ENCODE data around the gene ZNF547. TPM values are rescaled to one million over a fixed set of nuclear protein-coding genes. Genes with fewer than 3 reads are reported as not detected.
"Not testable (repeated sequence)": the region's sequence is repeated elsewhere in the genome, so short reads cannot be mapped to it uniquely, and the experiment has no call there.

ZNF547 gene
- total RNA-seq, 1 donor from 2014 or later = 4.9 TPM

GRCh38 chr19:57374647-57375046 is 11.3 kb downstream of the ZNF547 start:
- not testable (repeated sequence) for DNase-seq

GRCh38 chr19:57376151-57376550 is 12.8 kb downstream of the ZNF547 start:
- DNase-seq = no peak

- no peak for DNase-seq
These were observed 14.3 kb downstream of the ZNF547 start for GRCh38 chr19:57377498-57378146.

GRCh38 chr19:57380923-57381322 is 17.6 kb downstream of the ZNF547 start:
- DNase-seq = no peak

- DNase-seq = no peak
These were observed 19.6 kb downstream of the ZNF547 start for GRCh38 chr19:57382806-57383488.

- no peak for DNase-seq
These were observed 25.9 kb downstream of the ZNF547 start for GRCh38 chr19:57389194-57389729.

- DNase-seq = peak; percentile 99
These were observed 26.6 kb downstream of the ZNF547 start, which contains the start of gene ZNF548 for GRCh38 chr19:57389730-57390598. ZNF548 (plus strand) TSS chr19:57389854; CDS start chr19:57390100, 246 bp downstream.

- DNase-seq = no peak
These were observed 32.4 kb downstream of the ZNF547 start for GRCh38 chr19:57395710-57396109.

- no peak for DNase-seq
These were observed 35.5 kb downstream of the ZNF547 start for GRCh38 chr19:57398868-57399267.

GRCh38 chr19:57403737-57404563 is 40.6 kb downstream of the ZNF547 start:
- no peak for DNase-seq

- DNase-seq = peak; percentile 67
These were observed 43.3 kb downstream of the ZNF547 start for GRCh38 chr19:57406516-57407123.

GRCh38 chr19:57410877-57411671 is 47.7 kb downstream of the ZNF547 start, which contains the start of gene ZNF17:
ZNF17 (plus strand) TSS chr19:57411161; CDS start chr19:57413616, 2,455 bp downstream.
- DNase-seq = peak; percentile 98

- no peak for DNase-seq
These were observed 56.1 kb downstream of the ZNF547 start for GRCh38 chr19:57419439-57419838.

GRCh38 chr19:57421037-57421436 is 57.7 kb downstream of the ZNF547 start:
- DNase-seq = no peak

Other genes starting within 250 kb of the ZNF547 start
- gene USP29, start 243.6 kb upstream of the ZNF547 start, total RNA-seq = not detected
- gene ZIM3, start 218.3 kb upstream of the ZNF547 start, total RNA-seq = not detected
- gene DUXA, start 196.1 kb upstream of the ZNF547 start, total RNA-seq = not detected
- gene ZNF264, start 172.1 kb upstream of the ZNF547 start, total RNA-seq = 52.6 TPM
- not detected for gene AURKC, start 132.5 kb upstream of the ZNF547 start, total RNA-seq
- 34.1 TPM for gene ZNF805, start 122.9 kb upstream of the ZNF547 start, total RNA-seq
- 110 TPM for gene ZNF460, start 83.1 kb upstream of the ZNF547 start, total RNA-seq
- 19.2 TPM for gene ZNF543, start 43.1 kb upstream of the ZNF547 start, total RNA-seq
- gene ZNF304, start 12.3 kb upstream of the ZNF547 start, total RNA-seq = 13.5 TPM
- gene TRAPPC2B, start within 50 bp of the ZNF547 start, total RNA-seq = 15.8 TPM
- gene ZNF548, start 26.3 kb downstream of the ZNF547 start, total RNA-seq = 43.4 TPM
- gene ZNF17, start 47.6 kb downstream of the ZNF547 start, total RNA-seq = 22.5 TPM
- gene ZNF749, start 71.8 kb downstream of the ZNF547 start, total RNA-seq = 15.8 TPM
- 1.2 TPM for gene VN1R1, start 93.6 kb downstream of the ZNF547 start, total RNA-seq
- 25.2 TPM for gene ZNF772, start 114.0 kb downstream of the ZNF547 start, total RNA-seq
- gene ZNF419, start 124.2 kb downstream of the ZNF547 start, total RNA-seq = 12.0 TPM
- gene ZNF773, start 136.4 kb downstream of the ZNF547 start, total RNA-seq = 34.7 TPM
- 9.3 TPM for gene ZNF549, start 163.8 kb downstream of the ZNF547 start, total RNA-seq
- gene ZNF550, start 196.3 kb downstream of the ZNF547 start, total RNA-seq = 15.1 TPM
- gene ZNF416, start 215.4 kb downstream of the ZNF547 start, total RNA-seq = 5.4 TPM
- gene ZIK1, start 220.6 kb downstream of the ZNF547 start, total RNA-seq = 11.2 TPM
- 5.1 TPM for gene ZNF530, start 236.3 kb downstream of the ZNF547 start, total RNA-seq

Measured in tongue (tissue), 2 donors.